Measurements from ENCODE around the gene FAM171A1.

The FAM171A1 gene

DNA sequence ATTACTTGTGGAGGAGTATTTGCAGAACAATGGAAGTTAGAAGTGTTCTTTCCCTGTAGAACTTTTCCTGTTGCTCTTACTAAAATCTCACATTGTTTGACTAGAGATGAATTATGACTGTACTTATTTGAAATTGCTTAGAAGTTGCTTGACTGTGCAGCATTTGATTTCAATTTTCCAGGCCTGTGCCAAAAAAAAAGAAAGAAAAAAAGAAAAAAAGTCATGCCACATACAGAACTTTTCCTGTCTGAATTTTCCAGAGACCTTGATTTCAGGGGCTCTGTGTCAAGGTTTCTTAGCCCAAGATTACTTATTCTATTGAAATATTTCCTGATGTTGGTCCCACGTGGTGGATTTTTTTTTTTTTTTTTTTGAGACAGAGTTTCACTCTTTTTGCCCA lies 3.5 kb upstream of the FAM171A1 start:
- in situ Hi-C loops (cut with MboI; ENCODE audit: low sequenced_read_pairs), result no loop called here

DNA sequence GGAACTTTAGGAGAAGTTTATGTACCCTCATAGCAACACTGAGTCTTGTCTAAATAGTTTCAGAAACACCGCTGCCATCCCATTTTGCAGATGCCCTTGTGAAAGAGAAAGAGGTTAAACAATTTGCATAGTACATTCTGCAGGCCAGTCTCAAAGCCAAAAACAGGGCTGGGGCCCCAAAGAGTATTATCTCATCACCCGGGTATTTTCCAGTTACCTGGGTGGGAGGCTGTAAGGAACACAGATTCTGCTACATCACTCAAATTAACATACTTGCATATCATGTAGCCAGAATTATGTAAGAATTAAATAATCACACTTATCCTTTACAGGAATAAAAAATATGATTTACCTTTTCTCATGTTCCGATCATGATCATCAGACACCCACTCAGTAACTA lies 3.1 kb upstream of the FAM171A1 start:
- in situ Hi-C loops (cut with MboI; ENCODE audit: low sequenced_read_pairs), result no loop called here

DNA sequence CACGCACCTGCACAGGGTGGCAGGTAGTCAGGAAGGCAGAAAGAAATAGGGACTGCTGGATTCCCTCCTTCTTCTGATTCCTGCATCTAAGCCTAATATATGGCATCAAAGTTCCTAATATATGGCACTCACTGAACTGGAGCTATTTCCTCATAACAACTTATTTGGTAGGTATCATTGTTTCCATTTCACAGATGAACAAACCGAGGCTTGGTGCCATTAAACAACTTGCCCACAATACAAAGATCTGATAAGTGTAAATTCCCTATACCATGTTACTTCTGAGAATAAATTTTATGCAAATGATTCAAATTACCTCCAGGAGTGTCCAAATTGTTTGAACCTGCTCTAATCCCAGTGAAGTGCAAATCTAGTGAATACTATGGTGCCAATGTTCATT lies 2.1 kb upstream of the FAM171A1 start:
- in situ Hi-C loops (cut with MboI; ENCODE audit: low sequenced_read_pairs), result no loop called here

DNA sequence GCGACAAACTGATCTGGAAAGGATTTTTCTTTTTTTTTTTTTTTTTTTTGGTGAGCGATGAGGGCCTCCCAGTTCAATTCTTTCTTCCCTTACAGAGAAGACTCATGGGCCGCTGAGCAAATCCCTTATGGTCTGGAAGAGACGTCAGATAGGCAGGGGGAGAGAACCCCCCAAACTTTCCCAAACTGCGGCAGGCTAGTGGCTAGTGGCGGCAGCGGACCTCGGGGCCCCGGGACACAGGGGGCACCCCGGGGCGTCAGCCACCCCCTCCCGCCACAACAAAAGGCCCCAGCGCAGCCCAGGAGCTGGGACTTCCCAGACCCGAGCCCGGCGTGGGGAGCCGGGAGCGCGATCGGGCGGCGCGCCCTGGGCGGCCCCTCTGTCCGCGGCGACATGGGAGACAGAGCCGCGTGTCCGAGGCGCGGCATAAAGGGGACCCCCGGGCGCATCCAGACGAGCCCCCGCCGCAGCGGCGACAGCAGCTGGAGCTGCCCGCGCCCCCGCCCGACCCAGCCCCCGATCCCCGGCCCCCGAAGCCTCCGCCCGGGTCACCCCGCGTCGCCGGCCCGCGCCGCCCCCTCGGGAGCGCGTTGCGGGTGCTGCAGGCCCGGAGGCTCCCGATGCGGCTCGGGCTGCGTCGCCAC lies 755 bp downstream of the FAM171A1 start:
- in situ Hi-C loops (cut with MboI; ENCODE audit: low sequenced_read_pairs), result no loop called here

GRCh38 chr10:15369256-15370211 lies 1.6 kb downstream of the FAM171A1 start:
- in situ Hi-C loops (cut with MboI; ENCODE audit: low sequenced_read_pairs), result no loop called here

DNA sequence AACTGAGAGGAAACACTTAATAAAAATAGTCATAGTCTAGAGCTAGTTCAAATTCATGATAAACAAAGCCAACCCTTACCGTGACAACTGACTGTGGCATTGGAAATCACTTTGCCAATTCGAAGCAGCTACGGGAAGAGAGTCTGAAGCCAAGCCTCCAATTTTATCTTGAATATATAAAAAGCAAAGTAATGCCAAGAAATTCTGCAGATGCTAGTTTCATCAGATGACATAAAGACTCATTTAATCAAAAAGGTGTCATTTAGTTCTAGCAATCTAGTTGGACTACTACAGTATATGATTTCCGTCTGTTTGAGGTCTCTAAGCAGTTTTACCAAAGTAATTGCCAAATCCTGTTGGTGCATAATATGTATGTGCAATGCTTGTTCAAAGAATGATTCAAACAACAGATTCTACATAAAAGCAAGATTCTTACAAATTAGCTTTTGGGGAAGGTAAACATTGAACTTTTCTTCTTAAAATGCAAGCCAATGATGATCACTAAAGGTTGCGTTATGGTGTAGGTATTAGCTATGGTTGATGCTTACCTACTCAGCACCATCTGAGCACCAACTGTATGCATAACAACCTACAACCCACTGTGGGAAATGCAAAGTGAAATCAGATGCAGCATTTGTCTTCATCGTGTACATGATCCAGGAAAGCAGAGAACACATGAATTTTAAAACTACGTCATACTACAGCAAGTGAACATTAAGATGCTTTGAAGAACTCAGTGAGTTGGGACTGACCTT lies 2.8 kb downstream of the FAM171A1 start:
- in situ Hi-C loops (cut with MboI; ENCODE audit: low sequenced_read_pairs), result no loop called here

- in situ Hi-C loops (cut with MboI; ENCODE audit: low sequenced_read_pairs), result no loop called here
These were observed 3.6 kb downstream of the FAM171A1 start for GRCh38 chr10:15367296-15368085.

GRCh38 chr10:15365692-15366091 lies 5.4 kb downstream of the FAM171A1 start:
- in situ Hi-C loops (cut with MboI; ENCODE audit: low sequenced_read_pairs), result no loop called here

DNA sequence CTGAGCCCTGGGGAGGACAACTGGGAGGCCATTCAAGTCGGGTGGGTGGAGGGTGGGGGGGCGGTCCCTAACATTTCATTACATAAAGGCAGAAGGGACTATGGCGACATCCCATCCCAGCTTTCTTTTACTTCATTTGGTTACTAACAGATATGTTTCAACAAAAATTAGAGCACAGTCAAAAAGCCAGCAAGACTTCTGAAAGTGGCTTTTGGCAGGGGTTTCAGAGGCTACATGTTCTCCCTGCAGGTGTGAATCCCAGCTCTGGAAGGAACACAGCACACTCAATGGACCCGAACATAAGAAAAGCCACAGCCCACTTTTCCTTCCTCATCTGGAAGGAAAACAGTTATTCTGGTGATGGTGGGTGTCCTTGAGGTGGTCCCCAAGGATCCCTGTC lies 7.1 kb downstream of the FAM171A1 start:
- in situ Hi-C loops (cut with MboI; ENCODE audit: low sequenced_read_pairs), result no loop called here

DNA sequence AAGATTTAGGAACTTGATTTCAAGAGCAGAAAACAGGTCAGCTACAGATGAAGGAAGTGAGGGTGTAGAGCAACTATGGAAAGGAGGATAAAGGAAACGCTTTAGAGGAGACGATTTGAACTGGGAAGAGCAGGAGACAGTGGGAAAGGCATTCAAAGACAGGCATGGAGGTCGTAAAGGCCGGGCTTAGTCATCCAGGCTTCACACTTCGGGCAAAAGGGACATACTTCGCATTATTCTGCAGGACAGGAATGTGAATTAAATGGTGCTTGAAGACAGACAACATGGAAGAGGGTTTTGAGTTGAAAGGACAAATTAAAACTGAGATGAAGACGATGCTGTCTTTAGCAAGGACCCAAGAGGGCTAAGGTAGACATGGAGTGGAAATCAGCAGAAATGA lies 8.1 kb downstream of the FAM171A1 start:
- in situ Hi-C loops (cut with MboI; ENCODE audit: low sequenced_read_pairs), result no loop called here

DNA sequence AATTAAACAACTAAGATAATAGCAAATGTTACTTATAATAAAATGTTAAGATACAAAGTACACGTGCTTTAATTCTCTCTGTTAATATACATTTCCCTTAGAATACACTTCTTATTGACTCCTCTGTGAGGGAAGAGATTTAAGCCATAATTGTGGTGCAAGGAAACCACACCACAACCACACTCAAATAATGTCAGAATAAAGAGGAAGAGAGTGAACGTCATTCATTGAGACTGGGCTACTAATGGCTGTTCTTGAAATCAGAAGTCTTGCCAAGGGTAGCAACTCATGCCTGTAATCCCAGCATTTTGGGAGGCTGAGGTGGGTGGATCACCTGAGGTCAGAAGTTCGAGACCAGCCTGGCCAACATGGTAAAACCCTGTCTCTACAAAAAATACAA lies 10.0 kb downstream of the FAM171A1 start:
- in situ Hi-C loops (cut with MboI; ENCODE audit: low sequenced_read_pairs), result no loop called here

DNA sequence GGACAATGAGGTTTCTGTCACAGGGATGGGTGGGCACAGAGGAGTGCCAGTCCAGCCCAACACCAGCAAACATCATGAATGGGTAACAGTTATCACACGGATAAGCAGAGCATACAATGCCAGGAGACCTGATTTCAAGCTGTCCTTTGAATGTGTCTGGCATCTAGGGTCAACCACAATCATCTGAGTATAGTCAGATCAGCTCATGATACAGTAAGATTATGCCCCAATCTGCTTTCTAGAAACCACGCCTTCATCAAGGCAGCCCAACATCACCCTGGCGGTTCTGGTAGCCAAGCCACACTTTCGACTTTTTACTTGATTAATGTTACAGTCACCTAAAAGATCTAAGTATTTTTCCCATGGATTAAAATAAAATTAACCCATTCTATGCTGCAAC lies 10.5 kb downstream of the FAM171A1 start:
- in situ Hi-C loops (cut with MboI; ENCODE audit: low sequenced_read_pairs), result no loop called here

DNA sequence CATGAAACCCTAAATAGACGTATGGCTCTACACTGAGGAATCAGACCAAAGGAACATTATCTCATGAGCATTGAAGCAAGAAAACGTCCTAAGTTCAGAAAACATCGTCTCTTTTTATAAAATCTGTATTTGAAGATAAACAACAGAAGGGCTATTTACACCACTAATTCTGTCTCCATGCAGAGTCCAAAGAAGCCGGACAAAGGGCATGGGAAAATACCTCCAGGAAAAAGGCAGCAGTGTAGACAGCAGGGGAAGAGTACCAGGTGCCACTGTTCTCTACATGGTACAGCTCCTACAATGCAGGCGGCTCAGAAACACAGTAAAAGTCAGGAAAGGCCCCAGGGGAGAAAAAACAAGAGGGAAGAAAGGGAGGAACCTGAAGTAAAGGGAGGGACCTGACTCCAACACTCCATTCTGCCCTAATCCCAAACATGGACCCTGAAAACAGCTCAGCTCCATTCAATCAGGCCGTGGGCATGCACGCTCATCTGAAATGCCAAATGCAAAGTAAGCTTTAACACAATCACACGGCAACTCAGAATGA lies 17.5 kb downstream of the FAM171A1 start:
- in situ Hi-C loops (cut with MboI; ENCODE audit: low sequenced_read_pairs), result no loop called here

GRCh38 chr10:15352836-15353235 lies 18.3 kb downstream of the FAM171A1 start:
- in situ Hi-C loops (cut with MboI; ENCODE audit: low sequenced_read_pairs), result no loop called here

GRCh38 chr10:15352201-15352600 lies 18.9 kb downstream of the FAM171A1 start:
- in situ Hi-C loops (cut with MboI; ENCODE audit: low sequenced_read_pairs), result no loop called here

DNA sequence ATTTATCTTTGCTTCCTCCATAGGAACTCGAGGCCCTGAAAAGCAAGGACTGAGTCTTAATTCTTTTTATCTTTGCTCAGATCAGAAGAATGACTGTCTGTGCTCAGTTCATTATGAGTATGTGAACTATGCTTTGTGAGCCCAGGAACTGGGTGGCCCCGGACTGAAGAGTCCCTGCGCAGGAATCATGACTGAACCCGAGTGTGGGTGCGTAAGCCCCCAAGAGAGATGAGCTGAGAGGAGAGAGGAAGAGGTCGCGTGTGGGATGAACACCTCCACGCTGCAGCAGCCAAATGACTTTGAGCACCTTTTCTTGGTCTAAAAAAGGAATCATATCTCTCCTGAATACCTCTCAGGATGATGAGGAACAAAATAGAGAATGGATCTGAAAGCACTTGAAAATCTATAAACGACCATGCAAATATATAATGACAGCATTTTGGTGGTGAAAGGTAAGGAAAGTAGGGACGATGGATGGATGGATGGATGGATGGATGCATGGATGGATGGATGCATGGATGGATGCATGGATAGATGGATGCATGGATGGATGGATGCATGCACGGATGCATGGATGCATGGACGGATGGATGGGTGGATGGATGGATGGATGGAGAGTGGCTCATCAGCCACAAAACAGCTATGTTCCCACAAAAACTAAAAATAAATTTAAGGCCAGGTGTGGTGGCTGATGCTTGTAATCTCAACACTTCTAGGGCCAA lies 19.8 kb downstream of the FAM171A1 start:
- in situ Hi-C loops (cut with MboI; ENCODE audit: low sequenced_read_pairs), result no loop called here

DNA sequence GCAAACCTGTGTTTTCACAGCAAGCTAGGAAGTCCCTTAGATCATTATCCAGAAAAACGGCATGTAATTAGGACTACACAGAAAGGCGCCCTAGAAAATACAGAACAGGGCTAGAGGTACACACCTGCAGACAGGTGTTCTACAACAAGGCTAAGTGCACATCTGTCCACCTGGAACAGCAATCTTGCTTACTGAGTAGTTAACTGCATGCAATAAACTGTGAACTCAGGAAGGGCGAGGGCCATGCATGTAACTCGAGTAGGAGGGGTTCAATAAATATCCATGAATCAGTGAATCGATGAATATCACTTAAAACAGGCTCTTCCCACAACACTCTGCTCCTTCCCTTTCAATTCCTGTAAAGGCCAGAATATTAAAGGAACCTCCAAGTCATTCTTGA lies 22.0 kb downstream of the FAM171A1 start:
- in situ Hi-C loops (cut with MboI; ENCODE audit: low sequenced_read_pairs), result no loop called here

DNA sequence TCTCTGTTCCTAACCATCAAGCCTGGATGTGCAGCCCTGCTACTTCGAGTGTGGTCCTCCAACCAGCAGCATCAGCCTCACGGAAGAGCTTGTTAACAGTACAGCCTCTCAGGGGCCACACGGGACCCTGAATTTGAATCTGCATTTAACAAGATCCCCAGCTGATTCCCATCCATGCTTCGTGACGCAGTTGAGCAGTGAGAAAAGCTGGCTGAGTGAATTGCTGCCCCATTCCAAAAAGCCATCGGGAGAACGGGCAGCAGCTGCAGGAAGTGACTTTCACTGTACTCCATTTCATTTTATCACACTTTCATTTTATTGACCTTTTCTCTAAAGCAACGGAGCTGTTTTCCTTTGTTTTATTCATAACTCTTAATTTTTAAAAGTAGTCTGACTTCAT lies 22.5 kb downstream of the FAM171A1 start:
- in situ Hi-C loops (cut with MboI; ENCODE audit: low sequenced_read_pairs), result no loop called here

GRCh38 chr10:15347150-15347549 lies 23.9 kb downstream of the FAM171A1 start:
- in situ Hi-C loops (cut with MboI; ENCODE audit: low sequenced_read_pairs), result no loop called here

Measured in hTERT RPE-1 (cell line).